Activated CD4-positive, alpha-beta memory T cell treated with anti-CD3 and anti-CD28 coated beads for 36 hours (primary cell): ENCODE results near the gene PRUNE1. TPM values are rescaled to one million over a fixed set of nuclear protein-coding genes. Genes with fewer than 3 reads are reported as not detected.
A peak's percentile ranks its signal among the peaks of the same experiment; 100 is the strongest.

Experiments used
- CTCF ChIA-PET: fragments of 350-600 bp; sonication (Branson Sonifier 250); formaldehyde crosslinking; loops from one replicate; lab custom pipeline; 2021; ENCODE audit warnings: antibody characterized with exemption, inconsistent platforms; lab: Charles Lee
- POLR2A ChIA-PET: fragments of 350-600 bp; sonication (Branson Sonifier 250); formaldehyde crosslinking; loops from one replicate; lab custom pipeline; 2021; ENCODE audit warnings: antibody characterized with exemption; lab: Charles Lee
- DNase-seq: peaks from one replicate; pipeline ENCODE4 v3.0.0-alpha.2; 2020
- H3K27ac Mint-ChIP-seq: one replicate; pipeline ENCODE4 v1.8.0; 2021; ENCODE audit warnings: mixed read lengths
- H3K27me3 Mint-ChIP-seq: one replicate; pipeline ENCODE4 v1.8.0; 2021; ENCODE audit warnings: mixed read lengths
- H3K36me3 Mint-ChIP-seq: one replicate; pipeline ENCODE4 v1.8.0; 2021; ENCODE audit warnings: mixed read lengths
- H3K4me1 Mint-ChIP-seq: one replicate; pipeline ENCODE4 v1.8.0; 2021; ENCODE audit warnings: low read depth, mixed read lengths
- H3K4me3 Mint-ChIP-seq: one replicate; pipeline ENCODE4 v1.8.0; 2021; ENCODE audit warnings: mild to moderate bottlenecking, mixed read lengths
- H3K9me3 Mint-ChIP-seq: one replicate; pipeline ENCODE4 v1.8.0; 2021; ENCODE audit warnings: mixed read lengths
- intact Hi-C: fragments of 100-400 bp; cut with micrococcal nuclease; formaldehyde crosslinking; loops from one replicate; pipeline ENCODE4 v1.15.1; 2023
- total RNA-seq, 2 experiments: library from RNA; stranded (reverse); gene quantifications; one replicate each; pipeline ENCODE4 v1.2.3, GENCODE V29; 2021

PRUNE1 gene
- total RNA-seq, 2 experiments from 2014 or later: 12.5 to 17.5 TPM

GRCh38 chr1:151006327-151007052 is 1.8 kb upstream of the PRUNE1 start, which contains the start of gene MINDY1:
MINDY1 (minus strand) TSS chr1:151006902; CDS start chr1:151002617, 4,285 bp downstream.
- H3K27me3 Mint-ChIP-seq: no peaks in the 10 kb centered on the region
- ChIA-PET CTCF (interaction anchor here (0.8 to 14.0 kb wide), 13 partner anchors 9 to 167 kb away, joined by 3 to 222 read pairs (median 5); partner anchors contain the start of genes ANXA9, C1orf56 and CERS2), POLR2A (interaction anchor here (0.5 to 2.9 kb wide), 8 partner anchors 11 to 641 kb away, joined by 3 to 17 read pairs (median 3); partner anchors contain the start of genes CDC42SE1 and CERS2)
- intact Hi-C loops: loop anchor here (1.0 to 5.0 kb wide), 4 partner anchors 275 to 639 kb away; partner anchors contain the start of gene ENSA
- no peaks in the 10 kb centered on the region for H3K9me3 Mint-ChIP-seq
- peaks cover 9% of the 10 kb centered on the region for H3K36me3 Mint-ChIP-seq
- H3K4me1 Mint-ChIP-seq: peaks cover 78% of the 10 kb centered on the region
- peak; percentile 62 for DNase-seq
- H3K4me3 Mint-ChIP-seq: peak within 1 kb of the TSS; percentile 99
- H3K27ac Mint-ChIP-seq: peak within 1 kb of the TSS; percentile 97

GRCh38 chr1:151007853-151008243 is 401 bp upstream of the PRUNE1 start:
- Mint-ChIP-seq H3K27me3 (no peaks in the 10 kb centered on the region), H3K4me3 (peak overlapping the region; percentile 99), H3K9me3 (no peaks in the 10 kb centered on the region), H3K4me1 (peaks cover 68% of the 10 kb centered on the region), H3K36me3 (peaks cover 3% of the 10 kb centered on the region), H3K27ac (peak overlapping the region; percentile 97)
- intact Hi-C loops: loop anchor here (1.0 to 5.0 kb wide), 9 partner anchors 41 to 641 kb away; partner anchors contain the start of genes ARNT, ENSA and TNFAIP8L2
- DNase-seq: no peak
- CTCF ChIA-PET: no interaction called here
- POLR2A ChIA-PET: interaction anchor here (1.4 to 2.9 kb wide), 2 partner anchors 40 to 50 kb away, joined by 3 to 17 read pairs; partner anchors contain the start of genes C1orf56 and CDC42SE1

- H3K9me3 Mint-ChIP-seq: no peaks in the 10 kb centered on the region
- DNase-seq: peak; percentile 47
- peak overlapping the region; percentile 97 for H3K27ac Mint-ChIP-seq
- intact Hi-C loops: loop anchor here (2.0 to 5.0 kb wide), 6 partner anchors 40 to 642 kb away; partner anchors contain the start of genes ARNT, ENSA and TNFAIP8L2
- CTCF ChIA-PET: interaction anchor here (1.2 kb wide), 1 partner anchor 15 kb away, joined by 6 read pairs; no protein-coding TSS in a partner anchor
- POLR2A ChIA-PET: interaction anchor here (1.4 kb wide), 1 partner anchor 39 kb away, joined by 3 read pairs; the partner anchor contains the start of gene C1orf56
- peaks cover 6% of the 10 kb centered on the region for H3K36me3 Mint-ChIP-seq
- no peaks in the 10 kb centered on the region for H3K27me3 Mint-ChIP-seq
- peaks cover 61% of the 10 kb centered on the region for H3K4me1 Mint-ChIP-seq
- H3K4me3 Mint-ChIP-seq: peak overlapping the region; percentile 99
Measured at GRCh38 chr1:151009206-151009587, 948 bp downstream of the PRUNE1 start.

- peak overlapping the region; percentile 99 for H3K4me3 Mint-ChIP-seq
- intact Hi-C loops: loop anchor here (2.0 to 5.0 kb wide), 6 partner anchors 39 to 643 kb away; partner anchors contain the start of genes ARNT, ENSA and TNFAIP8L2
- H3K27ac Mint-ChIP-seq: peak overlapping the region; percentile 97
- peaks cover 58% of the 10 kb centered on the region for H3K4me1 Mint-ChIP-seq
- H3K9me3 Mint-ChIP-seq: no peaks in the 10 kb centered on the region
- no peaks in the 10 kb centered on the region for H3K27me3 Mint-ChIP-seq
- ChIA-PET CTCF (interaction anchor here (1.1 to 1.2 kb wide), 2 partner anchors 15 to 49 kb away, joined by 3 to 6 read pairs; partner anchors contain the start of gene CDC42SE1), POLR2A (no interaction called here)
- H3K36me3 Mint-ChIP-seq: peaks cover 6% of the 10 kb centered on the region
- DNase-seq: no peak
Measured at GRCh38 chr1:151009674-151010345, 1.6 kb downstream of the PRUNE1 start.

GRCh38 chr1:151010346-151010726 is 2.1 kb downstream of the PRUNE1 start:
- Mint-ChIP-seq H3K4me3 (no peak overlapping the region), H3K9me3 (no peaks in the 10 kb centered on the region), H3K27ac (no peak overlapping the region), H3K4me1 (peaks cover 55% of the 10 kb centered on the region), H3K36me3 (peaks cover 6% of the 10 kb centered on the region), H3K27me3 (no peaks in the 10 kb centered on the region)
- DNase-seq: no peak
- CTCF ChIA-PET: interaction anchor here (1.1 kb wide), 1 partner anchor 49 kb away, joined by 3 read pairs; the partner anchor contains the start of gene CDC42SE1
- intact Hi-C loops: no loop called here
- POLR2A ChIA-PET: no interaction called here

GRCh38 chr1:151011154-151011850 is 3.1 kb downstream of the PRUNE1 start:
- POLR2A ChIA-PET: interaction anchor here (0.8 kb wide), 1 partner anchor 145 kb away, joined by 3 read pairs; the partner anchor contains the start of gene TNFAIP8L2
- H3K27ac Mint-ChIP-seq: no peak overlapping the region

GRCh38 chr1:151012684-151013471 is 4.6 kb downstream of the PRUNE1 start:
- Mint-ChIP-seq H3K36me3 (peaks cover 9% of the 10 kb centered on the region), H3K27ac (no peak overlapping the region), H3K9me3 (no peaks in the 10 kb centered on the region), H3K4me3 (no peak overlapping the region), H3K4me1 (peaks cover 32% of the 10 kb centered on the region), H3K27me3 (no peaks in the 10 kb centered on the region)
- no peak for DNase-seq
- ChIA-PET POLR2A (no interaction called here), CTCF (interaction anchor here (1.0 to 2.3 kb wide), 2 partner anchors 11 to 15 kb away, joined by 3 to 7 read pairs; no protein-coding TSS in a partner anchor)
- intact Hi-C loops: no loop called here

More at GRCh38 chr1:151011154-151011850, 3.1 kb downstream of the PRUNE1 start:
- H3K27me3 Mint-ChIP-seq: no peaks in the 10 kb centered on the region
- DNase-seq: no peak
- intact Hi-C loops: no loop called here
- CTCF ChIA-PET: interaction anchor here (0.8 to 1.0 kb wide), 4 partner anchors 9 to 17 kb away, joined by 3 to 4 read pairs (median 3); no protein-coding TSS in a partner anchor
- no peak overlapping the region for H3K4me3 Mint-ChIP-seq
- peaks cover 6% of the 10 kb centered on the region for H3K36me3 Mint-ChIP-seq
- peaks cover 47% of the 10 kb centered on the region for H3K4me1 Mint-ChIP-seq
- H3K9me3 Mint-ChIP-seq: no peaks in the 10 kb centered on the region

GRCh38 chr1:151013518-151013917 is 5.3 kb downstream of the PRUNE1 start:
- ChIA-PET POLR2A (no interaction called here), CTCF (interaction anchor here (2.3 kb wide), 1 partner anchor 11 kb away, joined by 7 read pairs; no protein-coding TSS in a partner anchor)
- H3K9me3 Mint-ChIP-seq: no peaks in the 10 kb centered on the region
- H3K4me1 Mint-ChIP-seq: peaks cover 32% of the 10 kb centered on the region
- intact Hi-C loops: no loop called here
- H3K36me3 Mint-ChIP-seq: peaks cover 7% of the 10 kb centered on the region
- no peak for DNase-seq
- H3K27me3 Mint-ChIP-seq: no peaks in the 10 kb centered on the region
- H3K4me3 Mint-ChIP-seq: no peak overlapping the region
- no peak overlapping the region for H3K27ac Mint-ChIP-seq

- CTCF ChIA-PET: interaction anchor here (0.6 to 3.3 kb wide), 41 partner anchors 10 to 640 kb away, joined by 3 to 46 read pairs (median 4); partner anchors contain the start of genes BNIPL, C1orf56, GABPB2 and MLLT11
Measured at GRCh38 chr1:151024540-151025146, 16.4 kb downstream of the PRUNE1 start.

GRCh38 chr1:151026460-151026859 is 18.2 kb downstream of the PRUNE1 start:
- Mint-ChIP-seq H3K36me3 (peaks cover 13% of the 10 kb centered on the region), H3K4me3 (no peak overlapping the region), H3K4me1 (peaks cover 5% of the 10 kb centered on the region), H3K9me3 (no peaks in the 10 kb centered on the region), H3K27ac (no peak overlapping the region), H3K27me3 (no peaks in the 10 kb centered on the region)
- POLR2A ChIA-PET: no interaction called here
- CTCF ChIA-PET: interaction anchor here (1.0 to 3.3 kb wide), 3 partner anchors 11 to 130 kb away, joined by 4 to 46 read pairs (median 14); partner anchors contain the start of genes BNIPL, GABPB2 and TNFAIP8L2
- no peak for DNase-seq
- intact Hi-C loops: no loop called here

More at GRCh38 chr1:151024540-151025146, 16.4 kb downstream of the PRUNE1 start:
- intact Hi-C loops: loop anchor here (1.0 to 5.0 kb wide), 2 partner anchors 33 to 132 kb away; partner anchors contain the start of genes CDC42SE1 and TNFAIP8L2
- Mint-ChIP-seq H3K27ac (peak overlapping the region; percentile 42), H3K36me3 (peaks cover 10% of the 10 kb centered on the region), H3K9me3 (no peaks in the 10 kb centered on the region), H3K4me3 (no peak overlapping the region), H3K27me3 (no peaks in the 10 kb centered on the region), H3K4me1 (peaks cover 5% of the 10 kb centered on the region)
- peak; percentile 88 for DNase-seq
- POLR2A ChIA-PET: interaction anchor here (1.6 kb wide), 1 partner anchor 22 kb away, joined by 4 read pairs; no protein-coding TSS in a partner anchor
